Measurements from ENCODE around the gene ST3GAL4.
"Not testable (repeated sequence)": the region's sequence is repeated elsewhere in the genome, so short reads cannot be mapped to it uniquely, and the experiment has no call there.

ST3GAL4 gene

DNA sequence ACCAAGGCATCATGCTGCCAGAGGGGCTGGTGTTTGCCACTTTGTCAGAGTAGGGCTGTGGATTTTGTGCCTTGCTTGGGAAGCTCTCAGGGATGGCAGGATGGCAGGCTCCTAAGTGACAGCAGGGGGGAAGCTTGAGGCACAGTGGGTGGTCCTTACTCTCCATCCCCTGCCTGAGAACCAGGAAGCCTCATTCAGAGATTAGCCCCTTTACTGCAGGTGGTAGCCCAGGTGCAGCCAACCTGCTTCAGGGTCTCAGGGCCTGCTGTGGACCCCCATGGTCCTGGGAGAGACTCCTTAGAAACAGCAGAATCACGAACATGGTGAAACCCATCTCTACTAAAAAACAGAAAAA lies 8.9 kb upstream of the ST3GAL4 start:
- DNase-seq (ENCODE audit: low read depth in 2 of 2) = no peak

- DNase-seq (ENCODE audit: low read depth in 2 of 2) = not testable (repeated sequence)
Observed at GRCh38 chr11:126346946-126347345, 8.5 kb upstream of the ST3GAL4 start.

DNA sequence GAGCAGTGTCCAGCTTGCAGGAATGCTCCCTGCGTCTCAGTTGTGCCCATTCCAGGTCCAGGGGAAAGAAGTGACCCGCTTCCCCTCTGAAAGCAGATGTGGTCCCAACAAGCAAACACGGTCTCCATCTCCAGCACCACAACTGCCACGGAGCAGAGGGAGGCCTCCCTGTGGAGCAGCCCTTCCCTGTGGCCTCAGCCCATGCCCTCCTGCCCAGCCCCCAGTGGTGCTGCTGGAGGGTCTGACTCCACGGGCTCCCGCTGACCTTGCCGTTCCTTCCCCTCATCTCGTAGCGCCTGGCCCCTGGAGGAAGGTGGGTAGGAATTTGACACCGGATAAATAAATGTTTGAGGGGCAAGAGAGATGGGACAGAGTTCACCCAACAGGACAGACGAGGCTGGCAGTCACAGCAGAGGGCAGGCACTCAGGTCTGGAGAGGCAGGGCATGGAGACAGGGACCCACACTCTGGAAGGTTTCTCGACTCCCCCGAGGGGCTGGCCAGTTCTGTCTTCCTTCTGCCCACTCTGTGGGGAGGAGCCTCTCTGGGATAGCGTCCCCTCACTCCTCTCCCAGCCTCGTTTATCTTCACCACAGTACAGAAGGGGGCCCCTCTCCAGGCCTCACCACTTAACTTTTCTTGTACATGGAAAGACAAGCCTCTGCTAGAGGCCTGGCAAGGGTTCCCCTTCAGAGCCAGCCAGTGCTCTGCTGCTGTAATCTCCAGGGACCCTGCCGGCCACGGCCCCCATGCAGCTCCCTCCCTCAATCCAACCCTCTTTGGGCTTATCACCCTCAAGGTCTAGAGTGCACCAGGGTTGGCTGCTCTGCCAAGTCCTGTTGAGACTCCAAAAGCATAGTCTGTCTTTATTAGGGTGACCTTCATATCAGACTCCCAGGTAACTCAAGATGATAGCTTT lies 7.5 kb upstream of the ST3GAL4 start:
- no peak for DNase-seq (ENCODE audit: low read depth in 2 of 2)

GRCh38 chr11:126348806-126349582 lies 6.5 kb upstream of the ST3GAL4 start:
- no peak for DNase-seq (ENCODE audit: low read depth in 2 of 2)

DNA sequence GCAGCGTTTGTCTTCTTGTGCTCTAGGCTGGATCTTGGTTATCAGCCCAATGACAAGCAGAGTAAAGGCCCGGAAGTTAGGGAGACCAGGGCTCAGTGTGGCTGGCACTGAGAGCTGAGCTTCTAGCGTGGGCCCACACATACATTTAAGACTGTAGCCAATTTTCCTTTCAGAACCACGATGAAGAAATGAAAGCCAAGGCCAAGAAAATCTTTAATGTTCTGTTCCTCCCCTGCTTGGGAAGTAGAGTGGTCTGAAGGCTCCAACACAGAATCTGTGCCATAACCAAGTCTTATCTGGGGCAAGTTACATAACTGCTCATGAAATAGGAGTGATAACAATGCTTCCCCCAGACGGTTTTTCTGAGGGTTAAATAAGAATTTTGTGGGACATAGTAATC lies 4.7 kb upstream of the ST3GAL4 start:
- DNase-seq (ENCODE audit: low read depth in 2 of 2) = no peak

- no peak for DNase-seq (ENCODE audit: low read depth in 2 of 2)
Observed at GRCh38 chr11:126352163-126352562, 3.3 kb upstream of the ST3GAL4 start.

- DNase-seq (ENCODE audit: low read depth in 2 of 2) = no peak
Observed at GRCh38 chr11:126352934-126353801, 2.3 kb upstream of the ST3GAL4 start.

- no peak for DNase-seq (ENCODE audit: low read depth in 2 of 2)
Observed at GRCh38 chr11:126354631-126355323, 709 bp upstream of the ST3GAL4 start.

- DNase-seq (ENCODE audit: low read depth in 2 of 2) = no peak
Observed at GRCh38 chr11:126355926-126356897, 726 bp downstream of the ST3GAL4 start.

DNA sequence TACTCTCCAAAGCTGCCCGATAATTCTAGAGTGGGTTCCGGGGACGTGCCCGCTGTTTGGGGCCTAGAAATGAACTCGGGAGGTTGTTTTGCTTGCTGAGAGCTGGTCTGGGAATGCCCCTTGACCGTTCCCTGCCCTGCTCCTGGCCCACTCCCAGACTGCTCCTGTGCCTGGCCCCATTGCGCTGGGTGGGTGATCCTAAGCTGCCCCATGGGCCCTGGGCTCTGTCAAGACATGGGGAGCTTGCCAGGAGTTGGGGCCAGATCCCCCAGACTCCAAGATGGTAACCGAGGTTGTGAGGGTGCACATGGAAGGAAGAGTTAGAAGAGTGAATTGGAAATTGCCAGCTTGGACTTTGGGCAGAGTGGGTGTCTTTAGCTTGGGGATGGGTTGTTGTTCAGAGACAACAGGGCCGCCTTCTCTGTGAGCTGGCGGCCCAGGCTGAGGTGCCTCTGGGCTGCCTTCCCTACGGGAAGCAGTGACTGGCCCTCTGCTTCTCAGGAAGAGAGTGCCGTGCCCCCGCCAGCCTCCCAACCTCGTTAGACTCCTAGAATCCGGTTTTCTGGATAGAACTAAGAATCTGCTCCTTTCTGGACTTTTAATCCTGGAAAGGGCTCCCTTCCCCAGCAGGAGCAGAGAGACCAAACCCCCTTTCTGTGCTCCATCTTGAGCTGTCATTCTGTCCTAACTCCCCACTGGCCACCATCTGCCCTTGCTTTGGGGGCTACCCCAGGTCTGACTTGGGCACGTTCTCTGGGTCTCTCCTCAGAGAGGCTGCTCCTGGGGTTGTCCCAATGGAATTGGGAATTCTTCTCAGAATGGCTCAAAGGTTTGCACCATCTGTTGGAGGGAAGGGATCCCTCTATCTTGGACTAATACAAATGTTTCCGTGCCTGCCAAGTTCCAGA lies 1.8 kb downstream of the ST3GAL4 start:
- no peak for DNase-seq (ENCODE audit: low read depth in 2 of 2)

DNA sequence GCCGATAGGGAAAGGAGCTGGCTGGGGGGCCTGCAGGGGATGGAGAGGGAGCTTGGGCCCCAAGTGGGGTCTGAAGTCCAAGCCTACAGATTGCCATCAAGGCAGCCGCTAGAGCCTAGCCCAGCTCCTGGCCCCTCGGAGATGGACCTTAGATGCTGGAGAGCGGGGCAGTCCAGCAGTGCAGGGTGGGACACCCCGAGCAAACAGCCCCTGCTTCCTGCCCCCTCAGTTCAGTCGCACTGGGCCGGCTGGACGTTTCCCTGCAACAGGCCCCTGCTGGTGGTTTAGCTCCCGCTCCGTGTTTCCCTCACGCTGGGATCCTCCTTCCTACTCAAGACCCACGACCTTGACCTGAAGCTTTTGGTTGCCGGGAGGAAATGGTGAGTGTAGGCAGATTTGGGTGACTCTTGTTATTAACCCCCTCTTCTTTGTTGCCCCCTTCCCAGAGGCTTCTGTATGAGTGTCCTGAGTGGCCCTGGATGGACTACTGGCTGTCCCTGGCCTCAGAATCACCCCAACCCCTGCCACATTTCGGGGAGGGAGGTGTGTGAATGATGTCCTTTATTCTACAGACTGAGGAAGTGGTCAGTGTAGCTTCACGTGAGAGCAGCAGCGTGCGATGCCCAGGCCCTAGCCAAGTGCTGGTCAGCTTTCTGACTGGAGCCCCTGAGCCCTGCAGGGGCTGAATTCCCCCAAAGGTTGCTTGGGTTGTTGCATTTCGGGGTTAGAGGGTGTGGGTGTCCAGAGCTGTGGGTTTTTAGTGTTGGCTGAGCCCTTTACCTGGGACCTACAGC lies 2.7 kb downstream of the ST3GAL4 start:
- DNase-seq (ENCODE audit: low read depth in 2 of 2) = no peak

DNA sequence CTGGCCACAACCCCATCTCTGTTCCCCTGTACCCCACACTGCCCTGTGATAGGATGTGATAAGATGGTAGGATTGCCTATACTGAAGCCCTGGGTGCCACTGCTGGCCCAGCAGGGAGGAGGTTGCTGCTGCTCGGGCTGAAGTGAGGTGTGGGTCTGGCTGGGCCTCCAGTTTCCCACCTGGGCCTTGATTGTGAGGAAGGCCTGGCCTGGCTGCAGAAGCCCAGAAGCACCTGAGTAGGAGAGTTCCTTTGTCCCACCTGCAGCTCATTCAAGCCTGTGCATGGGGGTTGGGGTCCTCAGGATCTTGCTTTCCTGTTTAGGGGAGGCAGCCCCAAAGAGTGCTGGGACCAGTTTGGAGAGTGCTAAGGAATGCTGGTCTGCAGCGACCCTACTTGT lies 3.3 kb downstream of the ST3GAL4 start:
- no peak for DNase-seq (ENCODE audit: low read depth in 2 of 2)

- DNase-seq (ENCODE audit: low read depth in 2 of 2) = no peak
Observed at GRCh38 chr11:126359431-126360048, 4.1 kb downstream of the ST3GAL4 start.

- no peak for DNase-seq (ENCODE audit: low read depth in 2 of 2)
Observed at GRCh38 chr11:126360049-126360446, 4.6 kb downstream of the ST3GAL4 start.

GRCh38 chr11:126361400-126361799 lies 5.9 kb downstream of the ST3GAL4 start:
- DNase-seq (ENCODE audit: low read depth in 2 of 2) = no peak

GRCh38 chr11:126362879-126363655 lies 7.6 kb downstream of the ST3GAL4 start:
- no peak for DNase-seq (ENCODE audit: low read depth in 2 of 2)

- DNase-seq (ENCODE audit: low read depth in 2 of 2) = no peak
Observed at GRCh38 chr11:126363706-126364248, 8.3 kb downstream of the ST3GAL4 start.
